Kidney (tissue), 14 donors: ENCODE data around the gene POLR3GL. TPM values are rescaled to one million over a fixed set of nuclear protein-coding genes. Genes with fewer than 3 reads are reported as not detected.

ENCODE experiments used
- DNase-seq, 5 donors: peaks; one replicate each; pipeline ENCODE4 v3.0.0-alpha.2; 2013 to 2020
- FAIRE-seq: peaks from 2 replicates; lab custom pipeline; 2012; peaks lifted over from hg19 to GRCh38; lab: Jason Lieb, UNC
- H3K27ac ChIP-seq, 2 donors: one replicate each; pipeline ENCODE4 v1.7.0; 2013; ENCODE audit warnings: low read depth in 2 of 2, low read length in 2 of 2, inconsistent platforms in 1 of 2
- H3K27me3 ChIP-seq: one replicate; pipeline ENCODE4 v1.7.1; 2013; ENCODE audit warnings: low read length, inconsistent platforms; ENCODE audit not compliant: control insufficient read depth, insufficient read depth
- H3K36me3 ChIP-seq, 3 donors: one replicate each; pipeline versions ENCODE4 v1.7.0 to v1.7.1; 2013; ENCODE audit warnings: low read length in 3 of 3, control low read depth in 1 of 3, inconsistent platforms in 1 of 3; ENCODE audit not compliant: insufficient read depth in 3 of 3, control insufficient read depth in 2 of 3
- H3K4me1 ChIP-seq, 3 donors: one replicate each; pipeline versions ENCODE4 v1.7.0 to v1.7.1; 2013; ENCODE audit warnings: low read length in 3 of 3, inconsistent platforms in 1 of 3, low read depth in 1 of 3; ENCODE audit not compliant: control insufficient read depth in 2 of 3, insufficient read depth in 2 of 3
- H3K4me3 ChIP-seq, 3 donors: one replicate each; pipeline versions ENCODE4 v1.7.0 to v1.8.1; 2013; ENCODE audit warnings: low read length in 3 of 3, control low read depth in 1 of 3, inconsistent platforms in 1 of 3
- H3K9ac ChIP-seq, 3 donors: one replicate each; pipeline versions ENCODE4 v1.7.0 to v1.7.1; 2013; ENCODE audit warnings: low read length in 3 of 3, control low read depth in 1 of 3, inconsistent platforms in 1 of 3
- H3K9me3 ChIP-seq, 3 donors: one replicate each; pipeline versions ENCODE4 v1.7.0 to v1.7.1; 2013; ENCODE audit warnings: low read length in 3 of 3, control low read depth in 1 of 3, inconsistent platforms in 1 of 3; ENCODE audit not compliant: control insufficient read depth in 2 of 3, insufficient read depth in 1 of 3
- intact Hi-C: fragments of 100-400 bp; cut with DNase I; formaldehyde crosslinking; loops from one replicate; pipeline ENCODE4 v1.11.1; 2022
- polyA plus RNA-seq: library from polyadenylated mRNA; stranded (reverse); fragments of 350-450 nt; fragmentation: Illumina TruSeq; extraction: RNeasy Lipid Tissue Mini Kit (QIAGEN cat#74804); gene quantifications from one replicate; pipeline ENCODE4 v1.2.3, GENCODE V29; 2014; ENCODE audit warnings: low read depth, low replicate concordance; ENCODE audit not compliant: insufficient read depth
- total RNA-seq: library from RNA; stranded (reverse); fragmentation: NEBNext Ultra II Directional; extraction: Animal tissue kit (Norgen Biotek cat#: 25700); gene quantifications from one replicate; pipeline ENCODE4 v1.2.1, GENCODE V29; 2021
- TF ChIP-seq, protein P1 (sequence below): IDR thresholded peaks from 3 replicates; pipeline ENCODE4 v1.5.1; 2012; ENCODE audit warnings: mild to moderate bottlenecking, moderate library complexity, borderline replicate concordance; ENCODE audit not compliant: insufficient read depth; ENCODE audit errors: extremely low read depth
- donor health status: control.
- donor health status: control.
- donor health status: control.
- donor health status: control.
- donor health status: control.
- donor health status: DM: yes; HTN: yes; CAD: no.
- donor health status: Normal renal cell carcinoma (clear cell type).

The POLR3GL gene
- total and polyA plus RNA-seq, 2 donors from 2014 or later = 19.0 to 45.6 TPM

DNA sequence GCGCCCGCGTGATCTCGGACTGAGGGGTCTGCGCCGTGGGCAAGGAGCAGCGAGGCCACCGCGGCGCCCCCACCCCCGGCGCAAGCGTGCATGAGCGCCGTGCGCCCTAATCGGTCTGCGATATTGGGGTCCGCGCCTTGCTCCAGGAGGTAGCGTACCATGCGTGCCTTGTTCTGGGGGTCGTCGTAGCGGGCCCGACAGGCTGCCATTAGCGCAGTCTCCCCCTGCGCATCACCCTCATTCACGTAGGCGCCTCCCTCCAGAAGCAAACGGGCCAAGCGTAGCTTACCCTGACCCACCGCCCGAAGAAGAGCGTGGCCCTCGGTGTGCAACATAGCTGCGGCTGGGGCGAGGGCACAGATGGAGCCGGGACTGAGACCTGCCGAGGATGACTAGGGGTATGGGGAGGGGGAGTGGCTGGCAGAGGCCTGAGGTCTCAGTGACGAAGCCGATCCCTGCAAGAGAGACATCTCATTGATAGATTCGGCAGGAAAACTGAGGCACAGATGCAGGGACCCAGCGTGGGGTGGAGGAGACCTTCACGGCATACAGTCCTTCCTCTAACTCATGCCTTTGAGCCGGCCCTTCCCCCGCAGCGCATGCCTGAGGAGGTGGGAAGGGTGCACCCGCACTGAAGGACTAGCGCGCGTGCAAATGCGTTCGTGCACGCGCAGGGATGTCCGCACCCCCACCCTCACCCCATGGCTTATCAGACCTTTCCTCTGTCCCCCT lies 2.9 kb upstream of the POLR3GL start:
- Histone ChIP-seq H3K4me3 (peak overlapping the region; percentile 73 to 75 (median 74)), H3K9ac (peak overlapping the region; percentile 38 to 86 (median 59)), H3K27ac (peak overlapping the region; percentile 77 to 86), H3K36me3 (no peaks in the 10 kb centered on the region), H3K4me1 (peaks cover 6 to 30% (median 15%) of the 10 kb centered on the region in 3 donors), H3K27me3 (no peaks in the 10 kb centered on the region), H3K9me3 (no peaks in the 10 kb centered on the region)
- intact Hi-C loops = no loop called here
- TF ChIP-seq, protein P1, sequence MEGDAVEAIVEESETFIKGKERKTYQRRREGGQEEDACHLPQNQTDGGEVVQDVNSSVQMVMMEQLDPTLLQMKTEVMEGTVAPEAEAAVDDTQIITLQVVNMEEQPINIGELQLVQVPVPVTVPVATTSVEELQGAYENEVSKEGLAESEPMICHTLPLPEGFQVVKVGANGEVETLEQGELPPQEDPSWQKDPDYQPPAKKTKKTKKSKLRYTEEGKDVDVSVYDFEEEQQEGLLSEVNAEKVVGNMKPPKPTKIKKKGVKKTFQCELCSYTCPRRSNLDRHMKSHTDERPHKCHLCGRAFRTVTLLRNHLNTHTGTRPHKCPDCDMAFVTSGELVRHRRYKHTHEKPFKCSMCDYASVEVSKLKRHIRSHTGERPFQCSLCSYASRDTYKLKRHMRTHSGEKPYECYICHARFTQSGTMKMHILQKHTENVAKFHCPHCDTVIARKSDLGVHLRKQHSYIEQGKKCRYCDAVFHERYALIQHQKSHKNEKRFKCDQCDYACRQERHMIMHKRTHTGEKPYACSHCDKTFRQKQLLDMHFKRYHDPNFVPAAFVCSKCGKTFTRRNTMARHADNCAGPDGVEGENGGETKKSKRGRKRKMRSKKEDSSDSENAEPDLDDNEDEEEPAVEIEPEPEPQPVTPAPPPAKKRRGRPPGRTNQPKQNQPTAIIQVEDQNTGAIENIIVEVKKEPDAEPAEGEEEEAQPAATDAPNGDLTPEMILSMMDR = no peak
- DNase-seq (peak; percentile 45 to 86 (median 73)), FAIRE-seq (no peak)

DNA sequence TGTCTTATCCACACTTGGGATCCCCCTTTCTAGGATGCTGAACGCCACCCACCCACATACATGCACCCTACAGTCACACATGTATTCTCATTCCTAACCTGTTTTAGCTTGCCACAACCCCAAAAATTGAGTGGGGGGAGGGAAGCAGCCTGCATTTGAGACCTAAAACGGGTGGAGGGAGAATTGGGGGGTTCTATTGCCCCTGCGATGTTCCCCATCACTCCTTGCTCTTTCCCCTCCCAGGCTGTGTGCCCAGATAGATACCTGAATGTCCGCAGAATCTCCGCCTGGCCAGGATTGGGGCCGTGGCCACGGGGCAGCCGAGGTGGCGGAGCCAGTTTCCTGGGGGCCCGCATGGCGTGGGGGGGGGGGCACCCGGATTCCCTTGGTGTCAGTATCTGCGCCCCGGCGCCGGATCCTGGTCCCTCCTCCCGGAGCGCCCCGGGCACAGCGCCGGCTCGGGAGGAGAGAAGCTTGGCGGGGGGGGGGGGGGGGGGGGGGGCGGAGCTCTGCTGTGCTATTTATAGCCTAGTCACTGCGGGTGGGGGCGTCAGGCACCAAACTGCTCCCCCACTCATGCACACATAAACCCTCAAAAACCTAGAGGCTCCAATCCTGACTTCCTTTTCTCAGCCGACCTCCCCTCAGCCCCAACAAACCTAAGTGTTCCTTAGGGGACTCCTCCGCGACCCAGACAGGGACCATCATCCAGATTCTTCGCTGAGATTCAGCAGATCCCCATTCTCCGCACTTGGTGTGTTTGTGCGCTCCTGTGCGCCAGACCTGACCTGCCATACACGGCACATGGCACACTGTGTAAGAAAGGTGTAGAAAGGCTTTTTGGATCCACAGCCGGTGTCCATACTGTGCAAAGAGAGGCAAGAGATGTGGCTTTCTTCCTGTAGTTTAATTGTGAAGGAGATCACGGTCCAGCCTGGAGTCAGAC lies 2.1 kb upstream of the POLR3GL start:
- TF ChIP-seq, protein P1 = no peak
- H3K9me3 ChIP-seq = peaks cover 0 to under 1% (median 0%) of the 10 kb centered on the region in 3 donors
- intact Hi-C loops = no loop called here
- H3K4me3 ChIP-seq = peak overlapping the region; percentile 73 to 75 (median 74)
- H3K4me1 ChIP-seq = peaks cover 6 to 30% (median 8%) of the 10 kb centered on the region in 3 donors
- peak in 3 of 5 donors; percentile 58 to 86 (median 79) for DNase-seq
- H3K36me3 ChIP-seq = no peaks in the 10 kb centered on the region
- H3K9ac ChIP-seq = peak overlapping the region; percentile 38 to 59 (median 59)
- no peak for FAIRE-seq
- peak overlapping the region in 1 of 2 donors; percentile 61 for H3K27ac ChIP-seq
- no peaks in the 10 kb centered on the region for H3K27me3 ChIP-seq

DNA sequence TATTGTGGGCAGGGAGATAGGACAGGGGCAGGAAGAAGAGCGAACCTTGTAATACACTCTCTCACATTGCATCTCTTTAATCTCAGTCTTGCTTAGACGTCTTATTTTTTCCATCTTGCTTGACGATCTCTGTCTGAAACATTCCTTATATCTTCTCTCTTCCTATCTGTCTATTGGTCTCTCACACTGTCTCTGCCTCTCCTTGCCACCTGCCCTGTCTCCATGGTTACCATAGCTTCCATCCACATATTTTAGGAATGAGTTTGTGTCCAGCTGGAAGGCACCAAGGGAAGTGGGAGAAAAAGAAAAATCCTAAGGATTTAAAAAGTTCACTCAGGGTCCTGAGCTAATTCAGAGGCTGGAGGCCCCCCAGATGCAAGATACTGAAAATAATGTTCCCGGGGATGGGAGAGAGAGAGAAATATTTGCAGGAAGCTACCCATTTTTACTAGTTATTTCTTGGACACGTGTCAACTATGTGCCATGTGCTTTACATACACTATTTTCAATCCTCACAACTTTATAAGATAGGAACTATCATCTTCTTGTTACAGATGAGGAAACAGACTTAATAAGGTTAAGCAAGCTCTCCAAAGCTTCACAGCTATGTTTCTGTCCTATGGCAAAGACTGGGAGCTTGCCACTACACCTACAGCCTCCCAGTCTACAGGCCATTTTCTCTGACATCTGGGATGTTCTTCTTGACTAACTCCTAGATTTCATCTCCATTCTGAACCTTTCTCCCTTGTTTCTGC lies 1.0 kb upstream of the POLR3GL start:
- intact Hi-C loops = no loop called here
- Histone ChIP-seq H3K27me3 (no peaks in the 10 kb centered on the region), H3K4me1 (peaks cover 2 to 27% (median 8%) of the 10 kb centered on the region in 3 donors), H3K4me3 (peak overlapping the region in 2 of 3 donors; percentile 81 to 91), H3K9ac (peak overlapping the region in 1 of 3 donors; percentile 92), H3K27ac (peak overlapping the region; percentile 85 to 88), H3K36me3 (no peaks in the 10 kb centered on the region), H3K9me3 (peaks cover 0 to 4% (median 0%) of the 10 kb centered on the region in 3 donors)
- DNase-seq (peak in 1 of 5 donors; percentile 31), FAIRE-seq (no peak)
- TF ChIP-seq, protein P1 = no peak
